GM19099 (cell line): ENCODE data around the gene CYB561D1.

Experiments used
- POLR2A ChIP-seq: IDR thresholded peaks from 3 replicates; pipeline ENCODE4 v1.6.1; 2011; ENCODE audit warnings: low read depth; ENCODE audit not compliant: insufficient read length; ENCODE audit errors: extremely low read depth

The CYB561D1 gene

GRCh38 chr1:109531380-109531779 lies 37.5 kb downstream of the CYB561D1 start:
- no peak for TF ChIP-seq POLR2A

- TF ChIP-seq POLR2A: no peak
These were observed 38.0 kb downstream of the CYB561D1 start for GRCh38 chr1:109531826-109532364.

GRCh38 chr1:109532365-109533136 lies 38.7 kb downstream of the CYB561D1 start:
- no peak for TF ChIP-seq POLR2A

- no peak for TF ChIP-seq POLR2A
These were observed 40.5 kb downstream of the CYB561D1 start for GRCh38 chr1:109534307-109534858.

- TF ChIP-seq POLR2A: no peak
These were observed 41.6 kb downstream of the CYB561D1 start for GRCh38 chr1:109535481-109535880.

GRCh38 chr1:109535971-109536491 lies 42.1 kb downstream of the CYB561D1 start:
- TF ChIP-seq POLR2A: no peak

GRCh38 chr1:109537450-109538178 lies 43.7 kb downstream of the CYB561D1 start:
- no peak for TF ChIP-seq POLR2A

- TF ChIP-seq POLR2A: no peak
These were observed 45.1 kb downstream of the CYB561D1 start for GRCh38 chr1:109538827-109539555.

- TF ChIP-seq POLR2A: no peak
These were observed 45.8 kb downstream of the CYB561D1 start, which contains the start of gene GPR61 for GRCh38 chr1:109539676-109540075. TSS of gene GPR61 (plus strand) at chr1:109539872. CDS start at chr1:109543023, 3,151 bp downstream.

GRCh38 chr1:109541102-109541501 lies 47.2 kb downstream of the CYB561D1 start:
- TF ChIP-seq POLR2A: no peak

GRCh38 chr1:109542657-109543056 lies 48.8 kb downstream of the CYB561D1 start:
- no peak for TF ChIP-seq POLR2A

- TF ChIP-seq POLR2A: no peak
These were observed 49.5 kb downstream of the CYB561D1 start for GRCh38 chr1:109543283-109543987.

- TF ChIP-seq POLR2A: no peak
These were observed 50.3 kb downstream of the CYB561D1 start for GRCh38 chr1:109543988-109544735.

- no peak for TF ChIP-seq POLR2A
These were observed 52.6 kb downstream of the CYB561D1 start for GRCh38 chr1:109546311-109547109.
